GM23338 (cell line): Measurements from ENCODE around the gene OR2AE1. TPM values are rescaled to one million over a fixed set of nuclear protein-coding genes. Genes with fewer than 3 reads are reported as not detected.
"Not testable (repeated sequence)": the region's sequence is repeated elsewhere in the genome, so short reads cannot be mapped to it uniquely, and the experiment has no call there.

Source experiments
- ATAC-seq: fragments of 200-7000 bp; cut with Tn5 transposase; 3 replicates; pipeline ENCODE4 v1.9.1; 2020
- DNase-seq: peaks from one replicate; pipeline ENCODE4 v3.0.0-alpha.2; 2015; ENCODE audit warnings: low spot score
- H2AFZ ChIP-seq: fragments of 200-600 bp; sonication (generic); 2 replicates; pipeline ENCODE4 v1.8.0; 2016; ENCODE audit warnings: antibody characterized with exemption, mild to moderate bottlenecking, moderate library complexity
- H3F3A ChIP-seq: fragments of 200-600 bp; sonication (generic); replicated peaks from 2 replicates; pipeline ENCODE4 v1.8.0; 2017; ENCODE audit warnings: antibody characterized with exemption, mixed run types, low read depth
- H3K27ac ChIP-seq: fragments of 200-600 bp; sonication (generic); 2 replicates; pipeline ENCODE4 v1.6.1; 2016; ENCODE audit warnings: low read depth
- H3K27me3 ChIP-seq: fragments of 200-600 bp; sonication (generic); 2 replicates; pipeline ENCODE4 v1.8.0; 2016; ENCODE audit warnings: mild to moderate bottlenecking, mixed run types, moderate library complexity; ENCODE audit not compliant: insufficient read depth
- H3K36me3 ChIP-seq: fragments of 200-600 bp; sonication (generic); 2 replicates; pipeline ENCODE4 v1.8.0; 2016; ENCODE audit warnings: mild to moderate bottlenecking; ENCODE audit not compliant: insufficient read depth
- H3K4me1 ChIP-seq: fragments of 200-600 bp; sonication (generic); 2 replicates; pipeline ENCODE4 v1.8.0; 2016; ENCODE audit warnings: mild to moderate bottlenecking, moderate library complexity; ENCODE audit not compliant: insufficient read depth
- H3K4me2 ChIP-seq: fragments of 200-600 bp; sonication (generic); 2 replicates; pipeline ENCODE4 v1.7.1; 2017; ENCODE audit warnings: mixed run types
- H3K4me3 ChIP-seq: fragments of 200-600 bp; sonication (generic); 2 replicates; pipeline ENCODE4 v1.6.1; 2016; ENCODE audit warnings: mixed run types
- H3K79me2 ChIP-seq: fragments of 200-600 bp; sonication (generic); replicated peaks from 2 replicates; pipeline ENCODE4 v1.8.0; 2017; ENCODE audit warnings: mild to moderate bottlenecking; ENCODE audit not compliant: insufficient read depth
- H3K9me2 ChIP-seq: fragments of 200-600 bp; sonication (generic); 2 replicates; pipeline ENCODE4 v1.8.0; 2017; ENCODE audit not compliant: insufficient read depth
- H4K20me1 ChIP-seq: fragments of 200-600 bp; sonication (generic); replicated peaks from 2 replicates; pipeline ENCODE4 v1.8.0; 2017; ENCODE audit warnings: mild to moderate bottlenecking; ENCODE audit not compliant: insufficient read depth
- H3K27ac Mint-ChIP-seq: 2 replicates; pipeline ENCODE4 v1.8.0; 2020; ENCODE audit warnings: inconsistent platforms, mild to moderate bottlenecking, moderate library complexity, mixed read lengths
- H3K27me3 Mint-ChIP-seq: 3 replicates; pipeline ENCODE4 v1.8.0; 2022; ENCODE audit warnings: low read depth, mild to moderate bottlenecking, moderate library complexity, mixed read lengths, inconsistent platforms; ENCODE audit not compliant: insufficient read depth, poor library complexity
- H3K36me3 Mint-ChIP-seq: 3 replicates; pipeline ENCODE4 v1.8.0; 2021; ENCODE audit warnings: low read depth, mild to moderate bottlenecking, inconsistent platforms, moderate library complexity, mixed read lengths
- H3K4me1 Mint-ChIP-seq: 3 replicates; pipeline ENCODE4 v1.8.0; 2020; ENCODE audit warnings: mild to moderate bottlenecking, inconsistent platforms, mixed read lengths
- H3K4me3 Mint-ChIP-seq: 3 replicates; pipeline ENCODE4 v1.8.0; 2021; ENCODE audit warnings: moderate library complexity, mild to moderate bottlenecking, inconsistent platforms, mixed read lengths
- H3K9me3 Mint-ChIP-seq: 3 replicates; pipeline ENCODE4 v1.8.0; 2020; ENCODE audit warnings: moderate library complexity, mild to moderate bottlenecking, inconsistent platforms, mixed read lengths
- CTCF ChIP-seq, 2 experiments: fragments of 200-600 bp in 1 of 2; sonication (generic) in 1 of 2; conservative IDR thresholded peaks; 2 replicates each; pipeline versions ENCODE4 v1.5.1 to v1.6.1; 2016 to 2017; ENCODE audit warnings: antibody characterized with exemption in 2 of 2, low read depth in 2 of 2, mild to moderate bottlenecking in 2 of 2, moderate library complexity in 1 of 2
- EZH2 ChIP-seq: fragments of 200-600 bp; sonication (generic); IDR thresholded peaks from one replicate; pipeline ENCODE4 v1.8.0; 2017; ENCODE audit warnings: antibody characterized with exemption, mild to moderate bottlenecking, low read depth; ENCODE audit not compliant: unreplicated experiment
- JUNB ChIP-seq: IDR thresholded peaks from one replicate; pipeline ENCODE4 v1.6.1; 2016; ENCODE audit warnings: antibody characterized with exemption; ENCODE audit not compliant: unreplicated experiment
- NANOG ChIP-seq: IDR thresholded peaks from 2 replicates; pipeline ENCODE4 v1.6.1; 2016; ENCODE audit warnings: antibody characterized with exemption, borderline replicate concordance
- POLR2AphosphoS5 ChIP-seq: IDR thresholded peaks from 2 replicates; pipeline ENCODE4 v1.6.1; 2016; ENCODE audit warnings: antibody characterized with exemption, low read depth
- STAT1 ChIP-seq: IDR thresholded peaks from one replicate; pipeline ENCODE4 v1.6.1; 2016; ENCODE audit warnings: antibody characterized with exemption; ENCODE audit not compliant: unreplicated experiment
- ZNF462 ChIP-seq: fragments of 250-450 bp; sonication (Bioruptor Pico); IDR thresholded peaks from 2 replicates; pipeline ENCODE4 v1.5.0; 2020; ENCODE audit warnings: mild to moderate bottlenecking, moderate library complexity
- polyA plus RNA-seq: library from polyadenylated mRNA; unstranded; fragments of >200 nt; fragmentation: Nextera tagmentation; extraction: Ambion mirVana; gene quantifications from 2 replicates; pipeline ENCODE4 v1.2.1, GENCODE V29; 2016
- total RNA-seq: library from RNA; depleted of rRNA; stranded (reverse); fragments of >200 nt; shearing (Covaris generic); gene quantifications from 2 replicates; pipeline ENCODE4 v1.2.3, GENCODE V29; 2014

Gene OR2AE1
- total and polyA plus RNA-seq, 2 experiments from 2014 or later, result not detected

- DNase-seq, H3K4me2 ChIP-seq, H3K4me1 Mint-ChIP-seq, H3K36me3 ChIP-seq, ATAC-seq, H3K27ac Mint-ChIP-seq, H3K79me2 ChIP-seq, H3F3A ChIP-seq, H3K4me3 ChIP-seq, H3K27ac ChIP-seq, H3K4me1 ChIP-seq, H3K4me3 Mint-ChIP-seq, H4K20me1 ChIP-seq, H3K27me3 Mint-ChIP-seq, H2AFZ ChIP-seq, H3K9me2 ChIP-seq, H3K27me3 ChIP-seq: not testable (repeated sequence)
- Mint-ChIP-seq H3K9me3 (peaks cover 34% of the 10 kb centered on the region), H3K36me3 (peaks cover 45% of the 10 kb centered on the region)
These were observed 13.5 kb upstream of the OR2AE1 start for GRCh38 chr7:99890348-99890747.

GRCh38 chr7:99888366-99888765, 11.5 kb upstream of the OR2AE1 start:
- H3K27me3 ChIP-seq, H3F3A ChIP-seq, H3K9me2 ChIP-seq, H3K79me2 ChIP-seq, H3K27ac Mint-ChIP-seq, H3K4me3 ChIP-seq, ATAC-seq, H4K20me1 ChIP-seq, H3K4me3 Mint-ChIP-seq, H3K36me3 ChIP-seq, H3K4me1 Mint-ChIP-seq, DNase-seq, H3K4me2 ChIP-seq, H2AFZ ChIP-seq, H3K27me3 Mint-ChIP-seq, H3K27ac ChIP-seq, H3K4me1 ChIP-seq: not testable (repeated sequence)
- H3K9me3 Mint-ChIP-seq, result peaks cover 43% of the 10 kb centered on the region
- H3K36me3 Mint-ChIP-seq, result peaks cover 45% of the 10 kb centered on the region

GRCh38 chr7:99881370-99881769, 4.5 kb upstream of the OR2AE1 start:
- H3K9me3 Mint-ChIP-seq, result peaks cover 14% of the 10 kb centered on the region
- Histone ChIP-seq H3K27ac (no peak overlapping the region), H3K9me2 (peaks cover 5% of the 10 kb centered on the region; the same call in 1 of the 2 replicates), H3K36me3 (no peaks in the 10 kb centered on the region), H3K79me2 (no peaks in the 10 kb centered on the region), H3K4me2 (no peak overlapping the region), H3K4me1 (no peaks in the 10 kb centered on the region), H3F3A (no peaks in the 10 kb centered on the region), H2AFZ (no peak overlapping the region), H3K27me3 (no peaks in the 10 kb centered on the region), H4K20me1 (no peaks in the 10 kb centered on the region), H3K4me3 (no peak overlapping the region)
- DNase-seq, result no peak
- peaks cover 5% of the 10 kb centered on the region for H3K36me3 Mint-ChIP-seq
- peaks cover 4% of the 10 kb centered on the region for H3K27me3 Mint-ChIP-seq
- ATAC-seq, result no peak
- H3K27ac Mint-ChIP-seq, result no peak overlapping the region
- no peaks in the 10 kb centered on the region; the same call in 2 of the 3 replicates for H3K4me1 Mint-ChIP-seq
- H3K4me3 Mint-ChIP-seq, result no peak overlapping the region
- TF ChIP-seq POLR2AphosphoS5 (no peak), STAT1 (no peak), NANOG (no peak), EZH2 (no peak), ZNF462 (CRISPR knock-in tag) (no peak), CTCF (conservative IDR thresholded peaks at IDR 0.05; ENCODE audit: low read depth in 2 of 2) (no peak), JUNB (no peak)
